Measurements from ENCODE around the gene IL1RAPL1.

The IL1RAPL1 gene

DNA sequence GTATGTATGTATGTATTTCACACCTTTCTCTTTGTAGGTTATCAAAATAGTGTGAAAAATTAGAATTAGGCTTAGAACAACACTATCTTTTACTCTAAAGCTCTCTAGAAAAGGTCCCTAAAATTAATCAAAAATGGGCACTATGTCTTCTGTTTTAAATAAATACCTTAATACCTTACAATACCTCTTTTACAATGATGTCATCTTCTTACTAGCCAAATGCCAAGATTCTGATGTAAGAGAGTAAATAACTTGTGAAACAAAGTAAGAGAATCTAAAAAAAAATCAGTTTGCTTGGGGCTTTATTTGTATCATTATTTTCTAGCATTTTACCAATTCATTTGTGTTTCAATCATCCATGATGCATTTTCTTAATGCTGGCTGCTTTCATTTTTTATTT, 1225.9 kb downstream of the IL1RAPL1 start:
- no peaks in the 10 kb centered on the region for H3K27me3 Mint-ChIP-seq (ENCODE audit: low read depth)
- H3K4me3 Mint-ChIP-seq: no peak overlapping the region
- no peaks in the 10 kb centered on the region for H3K36me3 Mint-ChIP-seq (ENCODE audit: low read depth)
- no peaks in the 10 kb centered on the region for H3K4me1 Mint-ChIP-seq (ENCODE audit: low read depth)
- H3K9me3 Mint-ChIP-seq: peaks cover 3% of the 10 kb centered on the region
- H3K27ac Mint-ChIP-seq: no peak overlapping the region

DNA sequence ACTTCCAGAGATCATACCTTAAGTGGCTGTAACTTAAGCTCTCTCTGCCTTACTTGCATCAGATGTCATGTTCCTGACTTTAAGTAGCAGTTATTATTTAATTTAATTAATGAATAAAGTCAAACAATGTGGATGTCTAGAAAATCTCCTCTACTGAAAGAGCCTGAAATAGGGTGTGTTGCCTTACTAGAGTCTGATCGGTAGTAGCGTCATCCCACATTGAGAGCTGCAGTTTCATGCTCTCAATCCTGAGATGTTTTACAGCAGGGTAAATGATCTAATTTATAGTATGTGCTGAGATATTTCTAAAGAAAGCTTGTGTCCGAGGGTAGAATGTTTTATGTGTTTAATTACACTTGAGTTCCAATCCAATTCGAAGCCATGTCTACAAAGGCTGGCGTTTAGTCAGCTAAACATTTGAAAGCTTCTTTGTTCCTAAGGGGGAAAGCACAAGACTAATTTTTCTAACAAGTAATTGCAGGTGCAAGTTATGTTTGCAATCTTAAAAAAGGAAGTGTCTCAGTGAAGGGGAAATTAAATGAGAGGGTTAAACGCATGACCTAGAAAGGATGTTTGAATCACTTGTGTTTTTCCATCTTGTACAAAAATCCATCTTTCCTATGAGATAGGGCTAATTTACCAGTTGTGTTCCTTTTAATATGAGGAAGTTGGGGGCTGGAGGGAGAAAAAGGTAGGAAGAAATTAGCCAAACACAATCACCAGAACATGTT, 1237.1 kb downstream of the IL1RAPL1 start:
- H3K27me3 Mint-ChIP-seq (ENCODE audit: low read depth): no peaks in the 10 kb centered on the region

DNA sequence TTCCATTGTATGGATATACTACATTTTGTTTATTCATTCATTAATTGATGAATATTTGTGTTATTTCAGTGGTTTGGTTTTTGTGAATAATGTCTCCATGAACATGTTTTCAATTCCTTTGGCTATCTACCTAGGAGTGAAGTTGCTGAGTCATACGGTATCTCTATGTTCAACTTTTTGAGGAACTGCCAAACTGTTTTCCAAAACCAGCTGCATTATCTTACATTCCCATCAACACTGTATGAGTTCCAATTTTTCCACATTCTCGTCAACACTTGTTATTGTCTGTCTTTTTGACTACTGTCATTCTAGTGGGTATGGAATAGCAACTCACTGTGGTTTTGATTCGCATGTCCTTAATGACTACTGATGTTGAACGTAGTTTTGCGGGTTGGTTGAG, 1239.5 kb downstream of the IL1RAPL1 start:
- no peaks in the 10 kb centered on the region for H3K27me3 Mint-ChIP-seq (ENCODE audit: low read depth)
- H3K27ac Mint-ChIP-seq: no peak overlapping the region
- no peaks in the 10 kb centered on the region for H3K9me3 Mint-ChIP-seq
- H3K4me1 Mint-ChIP-seq (ENCODE audit: low read depth): no peaks in the 10 kb centered on the region
- no peak overlapping the region for H3K4me3 Mint-ChIP-seq
- H3K36me3 Mint-ChIP-seq (ENCODE audit: low read depth): no peaks in the 10 kb centered on the region

More for the DNA sequence above, 1237.1 kb downstream of the IL1RAPL1 start:
- Mint-ChIP-seq H3K27ac (no peak overlapping the region), H3K36me3 (ENCODE audit: low read depth) (no peaks in the 10 kb centered on the region), H3K9me3 (no peaks in the 10 kb centered on the region), H3K4me3 (no peak overlapping the region), H3K4me1 (ENCODE audit: low read depth) (no peaks in the 10 kb centered on the region)

DNA sequence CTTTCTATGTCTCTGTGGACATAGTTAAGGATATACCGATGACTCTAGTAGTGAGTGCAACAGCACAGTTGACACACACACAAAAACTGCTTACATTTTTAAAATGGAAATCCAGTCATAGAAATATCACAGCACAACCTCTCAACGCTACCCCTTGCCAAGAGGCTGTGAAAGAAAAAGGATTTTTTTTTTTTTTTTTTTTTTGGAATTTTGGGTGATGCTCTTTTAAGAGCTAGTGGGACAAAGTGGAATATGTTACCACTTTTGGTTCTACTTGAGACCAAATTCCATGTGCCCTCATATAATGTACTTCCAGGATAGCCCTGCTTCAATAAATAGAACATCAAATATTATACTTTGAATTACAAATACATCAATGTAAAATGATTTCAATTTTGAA, 1247.1 kb downstream of the IL1RAPL1 start:
- no peak overlapping the region for H3K4me3 Mint-ChIP-seq
- H3K4me1 Mint-ChIP-seq (ENCODE audit: low read depth): no peaks in the 10 kb centered on the region
- H3K27ac Mint-ChIP-seq: no peak overlapping the region
- H3K36me3 Mint-ChIP-seq (ENCODE audit: low read depth): no peaks in the 10 kb centered on the region
- H3K9me3 Mint-ChIP-seq: no peaks in the 10 kb centered on the region
- no peaks in the 10 kb centered on the region for H3K27me3 Mint-ChIP-seq (ENCODE audit: low read depth)

DNA sequence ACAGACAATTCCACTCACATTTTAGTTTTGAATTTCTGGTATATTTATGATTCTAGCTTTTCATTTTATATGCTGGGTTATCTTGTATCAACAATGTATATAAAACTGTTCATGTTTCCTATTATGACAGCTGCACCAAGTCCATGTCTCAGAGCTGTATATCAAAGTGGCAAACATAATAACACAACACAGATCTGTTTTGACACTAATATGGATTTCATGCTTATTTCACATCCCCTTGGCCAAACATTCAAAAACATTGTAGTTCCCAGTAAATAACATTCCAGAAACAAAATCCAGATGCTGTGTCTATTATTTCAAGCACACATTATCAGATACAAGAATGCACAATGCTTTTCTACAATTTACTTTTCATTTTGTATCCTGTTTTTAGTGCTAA, 1247.5 kb downstream of the IL1RAPL1 start:
- no peaks in the 10 kb centered on the region for H3K27me3 Mint-ChIP-seq (ENCODE audit: low read depth)
- no peaks in the 10 kb centered on the region for H3K36me3 Mint-ChIP-seq (ENCODE audit: low read depth)
- H3K4me1 Mint-ChIP-seq (ENCODE audit: low read depth): no peaks in the 10 kb centered on the region
- H3K4me3 Mint-ChIP-seq: no peak overlapping the region
- no peak overlapping the region for H3K27ac Mint-ChIP-seq
- no peaks in the 10 kb centered on the region for H3K9me3 Mint-ChIP-seq

DNA sequence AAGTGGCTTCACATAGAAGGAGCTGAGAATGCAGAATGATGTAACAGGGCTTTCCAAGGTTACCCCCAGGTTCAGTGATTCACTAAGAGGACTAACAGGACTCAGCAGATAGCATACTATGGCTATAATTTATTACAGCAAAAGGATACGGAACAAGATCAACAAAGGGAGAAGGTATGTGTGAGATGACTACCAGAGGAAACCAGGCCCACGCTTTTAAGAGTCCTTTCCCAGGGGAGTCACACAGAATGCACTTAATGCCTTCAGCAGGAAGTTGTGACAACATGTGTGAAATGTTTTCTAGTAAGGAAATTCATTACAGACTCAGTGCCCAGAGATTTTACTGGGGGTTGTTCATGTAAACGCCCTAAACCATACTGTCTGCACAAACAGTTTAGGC, 1254.5 kb downstream of the IL1RAPL1 start:
- H3K27ac Mint-ChIP-seq: no peak overlapping the region
- no peak overlapping the region for H3K4me3 Mint-ChIP-seq
- H3K4me1 Mint-ChIP-seq (ENCODE audit: low read depth): no peaks in the 10 kb centered on the region
- no peaks in the 10 kb centered on the region for H3K36me3 Mint-ChIP-seq (ENCODE audit: low read depth)
- no peaks in the 10 kb centered on the region for H3K9me3 Mint-ChIP-seq
- no peaks in the 10 kb centered on the region for H3K27me3 Mint-ChIP-seq (ENCODE audit: low read depth)

DNA sequence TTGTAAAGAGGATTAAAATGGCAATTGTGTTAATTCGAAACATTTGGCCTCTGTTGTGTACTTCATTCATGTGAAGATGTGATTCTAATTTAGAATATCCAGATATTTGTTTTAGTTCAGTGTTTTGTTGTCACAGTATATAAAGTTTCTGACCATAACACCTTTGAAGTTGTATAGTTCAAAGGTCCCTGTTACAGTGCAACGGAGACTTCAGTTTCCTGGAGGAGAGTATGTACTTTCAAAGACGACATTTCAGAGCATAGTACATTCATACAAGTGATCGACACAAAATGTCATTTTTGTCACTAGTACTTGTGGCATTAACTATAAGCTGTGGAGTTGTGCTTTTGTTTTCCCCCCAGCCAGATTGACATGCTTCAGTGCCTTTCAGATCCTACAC, 1255.3 kb downstream of the IL1RAPL1 start:
- H3K36me3 Mint-ChIP-seq (ENCODE audit: low read depth): no peaks in the 10 kb centered on the region
- no peaks in the 10 kb centered on the region for H3K27me3 Mint-ChIP-seq (ENCODE audit: low read depth)

DNA sequence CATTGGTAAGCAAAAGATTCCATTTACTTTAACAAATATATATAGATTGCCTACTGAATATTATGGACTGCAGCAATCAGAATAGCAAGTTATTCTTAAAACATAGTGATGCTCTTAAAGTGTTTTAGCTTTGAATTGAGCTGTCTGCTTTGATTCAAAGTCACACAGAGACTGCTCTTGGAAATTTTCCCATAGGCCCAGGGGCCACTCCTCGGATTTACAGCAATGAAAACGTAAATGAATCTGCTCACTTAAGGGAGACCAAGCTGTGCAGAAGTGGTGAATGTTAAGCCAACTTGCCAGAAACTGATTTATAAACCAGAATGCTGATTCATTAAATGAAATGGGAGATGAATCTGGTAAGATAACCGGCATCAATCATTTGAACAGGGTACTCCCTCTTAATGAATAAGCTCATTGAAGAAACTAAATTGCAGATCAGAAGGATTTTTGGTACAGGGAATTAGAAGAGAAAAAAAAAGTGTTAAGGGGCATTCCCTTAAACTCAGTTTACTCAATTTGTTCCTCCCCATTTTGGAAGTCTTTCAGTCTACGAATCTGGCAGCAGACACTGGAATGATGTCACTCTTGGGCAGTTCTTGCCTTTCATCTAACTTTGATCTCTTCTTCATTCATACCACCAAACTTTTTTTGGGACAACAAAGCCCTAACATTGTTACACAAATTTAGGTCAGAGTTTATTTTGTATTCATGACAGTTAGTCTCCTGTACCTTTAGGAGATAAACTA, 1264.8 kb downstream of the IL1RAPL1 start:
- Mint-ChIP-seq H3K9me3 (no peaks in the 10 kb centered on the region), H3K4me1 (ENCODE audit: low read depth) (no peaks in the 10 kb centered on the region), H3K4me3 (no peak overlapping the region), H3K27me3 (ENCODE audit: low read depth) (no peaks in the 10 kb centered on the region), H3K36me3 (ENCODE audit: low read depth) (no peaks in the 10 kb centered on the region), H3K27ac (no peak overlapping the region)

More for the DNA sequence above, 1255.3 kb downstream of the IL1RAPL1 start:
- H3K4me1 Mint-ChIP-seq (ENCODE audit: low read depth): no peaks in the 10 kb centered on the region
- H3K27ac Mint-ChIP-seq: no peak overlapping the region
- H3K4me3 Mint-ChIP-seq: no peak overlapping the region
- no peaks in the 10 kb centered on the region for H3K9me3 Mint-ChIP-seq

DNA sequence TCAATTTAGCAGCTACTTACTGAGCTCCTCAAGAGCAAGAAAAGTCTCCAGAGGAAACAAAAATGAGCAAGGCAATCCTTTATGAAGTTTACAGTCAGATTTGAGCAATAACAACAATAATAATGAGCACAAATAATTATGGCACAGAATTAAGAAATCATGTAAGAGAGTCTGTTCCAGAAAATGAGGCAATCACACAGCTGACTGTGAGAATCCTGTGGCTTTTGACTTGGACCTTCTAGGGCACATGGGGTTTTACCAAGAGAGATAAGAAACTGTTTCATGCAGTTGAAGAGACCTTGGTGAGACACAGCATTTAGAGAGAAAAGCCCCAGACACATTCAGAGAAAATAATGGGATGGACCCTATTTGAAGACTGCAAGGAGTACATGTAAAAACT, 1265.5 kb downstream of the IL1RAPL1 start:
- Mint-ChIP-seq H3K9me3 (peaks cover 3% of the 10 kb centered on the region), H3K27me3 (ENCODE audit: low read depth) (no peaks in the 10 kb centered on the region), H3K4me1 (ENCODE audit: low read depth) (no peaks in the 10 kb centered on the region), H3K4me3 (no peak overlapping the region), H3K27ac (no peak overlapping the region), H3K36me3 (ENCODE audit: low read depth) (no peaks in the 10 kb centered on the region)

DNA sequence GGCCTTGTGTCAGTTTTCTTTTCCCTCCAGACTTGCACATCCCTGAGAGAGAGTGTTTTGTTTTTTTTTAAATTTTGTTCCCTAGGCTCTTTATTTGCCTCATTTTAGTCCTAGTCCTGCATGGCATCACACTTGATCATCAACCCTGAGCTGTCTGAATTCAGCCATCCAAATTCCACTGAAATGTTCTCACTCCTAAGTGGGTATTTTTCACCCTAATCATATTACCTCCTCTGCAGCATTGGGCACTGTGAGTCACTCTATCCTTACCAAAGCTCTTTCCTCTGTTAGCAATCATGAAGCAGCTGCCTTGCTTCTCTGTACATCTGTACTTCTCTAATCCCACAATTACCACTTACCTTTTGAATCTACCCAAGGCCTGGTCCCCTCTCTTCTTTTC, 1271.5 kb downstream of the IL1RAPL1 start:
- peaks cover 3% of the 10 kb centered on the region for H3K9me3 Mint-ChIP-seq
- no peaks in the 10 kb centered on the region for H3K4me1 Mint-ChIP-seq (ENCODE audit: low read depth)
- no peaks in the 10 kb centered on the region for H3K27me3 Mint-ChIP-seq (ENCODE audit: low read depth)
- no peaks in the 10 kb centered on the region for H3K36me3 Mint-ChIP-seq (ENCODE audit: low read depth)
- no peak overlapping the region for H3K27ac Mint-ChIP-seq
- no peak overlapping the region for H3K4me3 Mint-ChIP-seq

DNA sequence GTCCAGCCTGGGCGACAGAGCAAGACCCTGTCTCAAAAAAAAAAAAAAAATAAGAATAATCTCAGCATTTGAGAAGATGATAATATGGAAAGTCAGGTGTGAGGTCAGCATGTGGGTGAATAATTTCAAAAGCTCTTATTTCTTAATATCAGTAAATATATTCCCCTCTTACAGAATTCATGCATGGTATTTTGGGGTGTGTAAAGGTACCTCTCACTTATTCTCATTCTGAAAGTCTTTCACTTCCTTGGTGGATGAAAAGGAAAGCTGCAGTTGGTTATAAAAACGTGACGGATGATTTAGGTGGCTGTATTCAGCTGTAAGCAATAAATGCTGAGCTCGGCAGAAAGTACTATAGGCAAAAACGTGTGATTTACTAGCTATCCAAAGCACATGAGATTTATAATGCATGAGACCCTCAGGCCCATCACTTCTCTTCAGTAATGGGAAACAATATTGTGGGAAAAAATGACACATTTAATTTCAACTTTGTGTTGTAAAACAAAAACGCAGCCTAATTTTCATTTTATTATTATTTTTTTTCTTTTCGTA, 1275.0 kb downstream of the IL1RAPL1 start:
- H3K27ac Mint-ChIP-seq: no peak overlapping the region
- H3K27me3 Mint-ChIP-seq (ENCODE audit: low read depth): no peaks in the 10 kb centered on the region
- H3K9me3 Mint-ChIP-seq: peaks cover 9% of the 10 kb centered on the region
- H3K4me1 Mint-ChIP-seq (ENCODE audit: low read depth): no peaks in the 10 kb centered on the region
- no peak overlapping the region for H3K4me3 Mint-ChIP-seq
- no peaks in the 10 kb centered on the region for H3K36me3 Mint-ChIP-seq (ENCODE audit: low read depth)

DNA sequence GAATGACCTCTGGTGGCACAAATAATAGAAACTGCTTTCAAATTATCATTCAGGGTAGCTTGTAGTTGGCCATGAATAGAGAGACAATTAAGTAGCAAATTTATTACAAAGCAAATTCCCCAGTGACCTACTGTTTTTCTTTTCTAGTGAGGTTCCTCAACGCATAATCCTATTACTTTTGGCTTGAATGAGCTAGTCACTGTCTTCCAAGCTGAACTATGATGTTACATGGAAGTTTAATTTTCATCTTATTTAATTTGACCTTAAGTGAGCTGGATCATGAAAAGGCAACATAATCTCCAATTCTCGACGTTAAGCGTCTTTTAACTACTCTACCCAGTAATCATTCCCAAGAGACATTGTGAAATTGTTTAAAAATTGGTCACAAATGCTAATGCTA, 1280.7 kb downstream of the IL1RAPL1 start:
- Mint-ChIP-seq H3K36me3 (ENCODE audit: low read depth) (no peaks in the 10 kb centered on the region), H3K27me3 (ENCODE audit: low read depth) (no peaks in the 10 kb centered on the region), H3K4me1 (ENCODE audit: low read depth) (no peaks in the 10 kb centered on the region), H3K9me3 (peaks cover 5% of the 10 kb centered on the region), H3K4me3 (no peak overlapping the region), H3K27ac (no peak overlapping the region)

DNA sequence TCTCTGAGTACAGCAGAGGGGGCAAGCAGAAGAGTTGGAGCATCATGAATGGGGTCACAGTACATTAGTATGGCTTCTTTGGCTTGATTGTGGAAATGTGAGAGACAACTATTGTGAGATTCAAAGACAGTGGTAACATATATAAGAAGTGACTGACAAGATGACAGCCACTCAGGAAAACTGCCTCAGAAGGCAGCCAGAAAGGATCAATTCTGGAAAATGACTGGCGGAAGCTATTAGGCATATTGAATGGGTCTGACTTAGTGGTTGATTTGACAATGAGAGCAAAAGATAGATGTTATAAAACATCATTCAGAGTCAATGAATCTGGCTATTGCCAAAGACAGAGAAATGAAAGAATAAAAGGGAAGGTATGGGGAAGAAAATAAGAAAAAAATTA, 1282.6 kb downstream of the IL1RAPL1 start:
- Mint-ChIP-seq H3K9me3 (peaks cover 5% of the 10 kb centered on the region), H3K27me3 (ENCODE audit: low read depth) (no peaks in the 10 kb centered on the region), H3K4me3 (no peak overlapping the region), H3K36me3 (ENCODE audit: low read depth) (no peaks in the 10 kb centered on the region), H3K4me1 (ENCODE audit: low read depth) (no peaks in the 10 kb centered on the region), H3K27ac (no peak overlapping the region)

DNA sequence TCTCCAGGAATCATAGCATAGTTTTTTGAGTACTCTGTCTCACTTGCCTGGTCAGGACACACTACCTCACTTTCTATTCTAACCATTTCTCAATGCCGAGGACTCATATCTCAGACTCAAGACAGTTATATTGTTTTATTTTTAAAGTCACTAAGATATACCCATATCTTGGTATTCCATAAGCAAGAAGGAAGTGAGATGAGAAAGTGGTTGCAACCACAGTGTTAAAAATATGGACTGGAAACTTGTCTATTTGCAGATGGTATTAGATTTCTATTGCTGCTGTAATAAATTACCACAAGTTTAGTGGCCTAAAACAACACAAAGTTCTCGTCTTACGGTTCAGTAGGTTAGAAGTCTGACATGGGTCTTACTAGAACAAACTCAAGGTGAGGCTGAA, 1283.4 kb downstream of the IL1RAPL1 start:
- Mint-ChIP-seq H3K36me3 (ENCODE audit: low read depth) (no peaks in the 10 kb centered on the region), H3K4me3 (no peak overlapping the region), H3K27me3 (ENCODE audit: low read depth) (no peaks in the 10 kb centered on the region), H3K9me3 (peaks cover 5% of the 10 kb centered on the region), H3K4me1 (ENCODE audit: low read depth) (no peaks in the 10 kb centered on the region), H3K27ac (no peak overlapping the region)

DNA sequence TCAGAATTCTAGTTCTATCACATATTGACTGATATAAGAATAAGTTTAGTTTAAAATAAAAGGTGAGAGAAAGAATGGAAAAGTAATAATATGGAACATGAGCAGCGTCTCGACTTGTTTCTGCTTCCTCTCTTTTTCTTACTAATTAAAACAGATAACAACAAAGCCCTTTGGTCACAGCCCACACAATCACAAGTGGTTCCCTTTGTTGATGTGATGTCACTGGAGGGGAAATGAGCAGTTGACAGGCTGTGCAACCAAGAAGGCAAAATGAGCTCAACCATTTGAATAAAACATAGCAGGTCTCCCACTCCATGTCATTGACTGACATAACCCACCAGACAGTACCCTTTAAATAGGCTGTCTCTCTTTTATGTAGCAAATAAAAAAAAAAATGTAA, 1285.6 kb downstream of the IL1RAPL1 start:
- H3K4me1 Mint-ChIP-seq (ENCODE audit: low read depth): no peaks in the 10 kb centered on the region
- H3K9me3 Mint-ChIP-seq: no peaks in the 10 kb centered on the region
- no peaks in the 10 kb centered on the region for H3K27me3 Mint-ChIP-seq (ENCODE audit: low read depth)
- H3K36me3 Mint-ChIP-seq (ENCODE audit: low read depth): no peaks in the 10 kb centered on the region
- no peak overlapping the region for H3K27ac Mint-ChIP-seq
- H3K4me3 Mint-ChIP-seq: no peak overlapping the region
